IPS-18c (cell line): Measurements from ENCODE around the gene KCNH3.
A peak's percentile ranks its signal among the peaks of the same experiment; 100 is the strongest.
"Not testable (repeated sequence)": the region's sequence is repeated elsewhere in the genome, so short reads cannot be mapped to it uniquely, and the experiment has no call there.

Experiments
- H3K4me3 ChIP-seq: 2 replicates; pipeline ENCODE4 v1.7.0; 2013; ENCODE audit warnings: low read depth, mild to moderate bottlenecking, low read length, moderate library complexity; ENCODE audit not compliant: insufficient read depth
- H3K9me3 ChIP-seq: one replicate; pipeline ENCODE4 v1.6.1; 2013; ENCODE audit warnings: mild to moderate bottlenecking, low read length, moderate library complexity; ENCODE audit not compliant: control insufficient read depth, insufficient read depth

Gene KCNH3, protein sequence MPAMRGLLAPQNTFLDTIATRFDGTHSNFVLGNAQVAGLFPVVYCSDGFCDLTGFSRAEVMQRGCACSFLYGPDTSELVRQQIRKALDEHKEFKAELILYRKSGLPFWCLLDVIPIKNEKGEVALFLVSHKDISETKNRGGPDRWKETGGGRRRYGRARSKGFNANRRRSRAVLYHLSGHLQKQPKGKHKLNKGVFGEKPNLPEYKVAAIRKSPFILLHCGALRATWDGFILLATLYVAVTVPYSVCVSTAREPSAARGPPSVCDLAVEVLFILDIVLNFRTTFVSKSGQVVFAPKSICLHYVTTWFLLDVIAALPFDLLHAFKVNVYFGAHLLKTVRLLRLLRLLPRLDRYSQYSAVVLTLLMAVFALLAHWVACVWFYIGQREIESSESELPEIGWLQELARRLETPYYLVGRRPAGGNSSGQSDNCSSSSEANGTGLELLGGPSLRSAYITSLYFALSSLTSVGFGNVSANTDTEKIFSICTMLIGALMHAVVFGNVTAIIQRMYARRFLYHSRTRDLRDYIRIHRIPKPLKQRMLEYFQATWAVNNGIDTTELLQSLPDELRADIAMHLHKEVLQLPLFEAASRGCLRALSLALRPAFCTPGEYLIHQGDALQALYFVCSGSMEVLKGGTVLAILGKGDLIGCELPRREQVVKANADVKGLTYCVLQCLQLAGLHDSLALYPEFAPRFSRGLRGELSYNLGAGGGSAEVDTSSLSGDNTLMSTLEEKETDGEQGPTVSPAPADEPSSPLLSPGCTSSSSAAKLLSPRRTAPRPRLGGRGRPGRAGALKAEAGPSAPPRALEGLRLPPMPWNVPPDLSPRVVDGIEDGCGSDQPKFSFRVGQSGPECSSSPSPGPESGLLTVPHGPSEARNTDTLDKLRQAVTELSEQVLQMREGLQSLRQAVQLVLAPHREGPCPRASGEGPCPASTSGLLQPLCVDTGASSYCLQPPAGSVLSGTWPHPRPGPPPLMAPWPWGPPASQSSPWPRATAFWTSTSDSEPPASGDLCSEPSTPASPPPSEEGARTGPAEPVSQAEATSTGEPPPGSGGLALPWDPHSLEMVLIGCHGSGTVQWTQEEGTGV

DNA sequence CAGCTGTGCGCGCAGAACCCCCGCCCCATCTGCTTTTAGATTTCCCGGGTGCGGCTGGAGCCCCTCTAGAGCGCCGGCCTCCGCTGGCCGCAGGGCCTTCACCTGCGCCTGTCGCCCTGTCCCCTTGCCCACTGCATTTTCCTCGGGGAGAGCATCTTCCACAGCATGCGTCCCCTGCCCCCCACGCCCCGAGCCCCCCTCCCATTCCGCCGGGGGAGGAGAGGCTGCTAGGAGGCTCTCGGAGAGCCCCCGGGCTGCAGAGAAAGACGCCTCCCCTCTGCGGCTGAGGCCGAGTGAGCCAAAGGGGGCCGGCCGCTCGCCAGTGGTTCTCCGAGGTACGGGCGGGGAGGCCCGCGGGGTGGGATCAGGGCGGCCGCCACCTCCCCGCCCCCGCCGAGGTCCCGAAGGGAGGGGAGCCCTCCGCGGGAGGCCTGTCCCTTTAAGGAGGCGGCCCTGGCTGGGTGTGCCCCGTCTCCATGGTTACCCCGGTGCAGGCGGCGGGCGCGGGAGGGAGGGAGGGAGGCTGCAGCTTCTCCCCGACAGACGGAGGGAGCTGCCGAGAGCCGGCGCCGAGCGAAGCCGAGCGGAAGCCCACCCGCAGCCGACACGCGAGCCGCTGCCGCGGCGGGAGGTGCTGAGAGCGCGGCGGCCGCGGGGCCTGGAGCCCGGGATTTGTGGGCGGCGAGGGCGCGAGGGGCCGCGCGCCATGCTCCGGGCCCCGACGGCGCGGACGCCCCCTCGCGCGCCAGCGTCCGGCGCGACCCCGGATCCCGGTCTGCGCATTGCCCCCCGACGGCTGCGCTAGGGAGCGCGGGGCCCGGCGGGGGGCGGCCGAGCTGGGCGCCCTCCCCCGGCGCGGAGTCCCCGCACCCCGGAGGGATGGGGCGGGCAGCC, at the start of gene KCNH3:
Gene KCNH3 (plus strand): TSS at position 521 of the 894 bp plus-strand sequence. CDS start 387 bp downstream, outside the sequence.
- peaks cover 2% of the 10 kb centered on the region for H3K9me3 ChIP-seq
- peak within 1 kb of the TSS; percentile 49 for H3K4me3 ChIP-seq

DNA sequence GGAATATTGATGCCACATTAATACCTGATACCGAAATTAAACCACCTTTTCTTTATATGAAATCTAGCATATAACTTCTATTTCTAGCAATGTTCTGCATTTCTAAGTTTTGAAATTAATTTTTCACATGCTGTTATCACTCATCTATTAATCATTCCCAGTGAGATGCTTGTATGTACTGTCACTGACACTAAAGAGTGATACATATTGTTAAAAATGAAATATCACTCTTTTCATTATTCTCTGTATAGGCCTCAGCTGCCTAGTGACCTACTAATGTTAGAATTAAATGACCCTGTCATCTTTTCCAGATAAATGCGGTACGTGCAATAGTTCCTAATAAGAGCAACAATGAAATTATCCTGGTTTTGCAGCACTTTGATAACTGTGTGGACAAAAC, 49.7 kb upstream of the KCNH3 start:
- Histone ChIP-seq H3K9me3 (no peaks in the 10 kb centered on the region), H3K4me3 (no peak overlapping the region)

DNA sequence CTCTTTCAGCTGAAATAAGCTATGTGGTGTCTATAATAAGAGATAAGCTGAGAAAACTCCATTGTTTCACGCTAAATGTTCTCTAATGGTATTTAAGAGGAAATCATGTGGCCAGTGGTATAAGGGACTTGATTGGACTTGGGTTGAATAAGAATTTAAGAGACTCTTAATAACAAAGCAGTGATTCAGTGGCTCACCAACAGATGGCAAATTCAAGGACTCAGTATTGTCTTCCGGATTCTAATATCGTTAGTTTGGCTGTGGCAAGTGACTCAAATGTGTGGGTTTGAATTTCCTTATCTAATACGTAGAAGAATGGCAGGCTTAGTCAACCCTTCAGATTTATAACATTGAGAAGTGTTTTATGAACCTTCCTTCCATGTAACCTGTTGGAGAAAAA, 49.1 kb upstream of the KCNH3 start:
- no peak overlapping the region for H3K4me3 ChIP-seq
- H3K9me3 ChIP-seq: no peaks in the 10 kb centered on the region

DNA sequence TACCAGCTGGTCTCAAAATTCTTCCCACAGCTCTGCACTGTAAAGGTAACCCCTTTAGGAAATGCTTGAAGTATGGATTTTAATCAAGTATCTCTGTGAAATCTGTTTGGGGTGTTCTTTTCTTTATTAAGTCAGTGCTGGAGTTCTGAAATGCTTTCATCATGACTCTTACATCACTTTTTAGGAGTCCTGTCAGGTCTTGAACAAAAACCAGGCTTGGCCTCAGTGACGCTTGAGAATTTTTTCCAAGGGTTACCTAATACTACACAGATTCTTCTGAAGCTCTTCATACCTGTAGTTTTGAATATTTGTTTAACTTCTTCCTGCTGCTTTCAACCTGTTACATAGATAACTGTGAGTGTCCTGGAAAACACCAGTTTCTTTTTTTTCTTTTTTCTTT, 47.0 kb upstream of the KCNH3 start:
- no peak overlapping the region for H3K4me3 ChIP-seq
- H3K9me3 ChIP-seq: no peaks in the 10 kb centered on the region

DNA sequence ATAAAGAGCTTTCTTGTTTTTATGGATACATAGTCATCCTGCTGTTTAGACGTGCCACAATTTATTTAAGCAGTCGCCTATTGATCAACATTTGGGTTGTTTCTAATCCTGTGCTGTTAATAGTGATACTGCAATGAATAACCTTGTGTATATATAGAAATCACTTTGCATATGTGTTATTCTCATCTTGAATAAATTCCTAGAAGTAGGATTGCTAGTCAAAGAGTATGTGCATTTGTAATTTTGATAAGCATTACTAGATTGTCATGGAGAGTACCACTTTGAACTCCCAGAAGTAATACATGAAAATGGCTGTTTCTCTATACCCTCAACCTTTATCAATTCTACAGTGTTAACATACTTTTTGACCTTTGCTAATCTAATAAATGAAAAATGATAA, 44.9 kb upstream of the KCNH3 start:
- no peak overlapping the region for H3K4me3 ChIP-seq
- H3K9me3 ChIP-seq: no peaks in the 10 kb centered on the region

DNA sequence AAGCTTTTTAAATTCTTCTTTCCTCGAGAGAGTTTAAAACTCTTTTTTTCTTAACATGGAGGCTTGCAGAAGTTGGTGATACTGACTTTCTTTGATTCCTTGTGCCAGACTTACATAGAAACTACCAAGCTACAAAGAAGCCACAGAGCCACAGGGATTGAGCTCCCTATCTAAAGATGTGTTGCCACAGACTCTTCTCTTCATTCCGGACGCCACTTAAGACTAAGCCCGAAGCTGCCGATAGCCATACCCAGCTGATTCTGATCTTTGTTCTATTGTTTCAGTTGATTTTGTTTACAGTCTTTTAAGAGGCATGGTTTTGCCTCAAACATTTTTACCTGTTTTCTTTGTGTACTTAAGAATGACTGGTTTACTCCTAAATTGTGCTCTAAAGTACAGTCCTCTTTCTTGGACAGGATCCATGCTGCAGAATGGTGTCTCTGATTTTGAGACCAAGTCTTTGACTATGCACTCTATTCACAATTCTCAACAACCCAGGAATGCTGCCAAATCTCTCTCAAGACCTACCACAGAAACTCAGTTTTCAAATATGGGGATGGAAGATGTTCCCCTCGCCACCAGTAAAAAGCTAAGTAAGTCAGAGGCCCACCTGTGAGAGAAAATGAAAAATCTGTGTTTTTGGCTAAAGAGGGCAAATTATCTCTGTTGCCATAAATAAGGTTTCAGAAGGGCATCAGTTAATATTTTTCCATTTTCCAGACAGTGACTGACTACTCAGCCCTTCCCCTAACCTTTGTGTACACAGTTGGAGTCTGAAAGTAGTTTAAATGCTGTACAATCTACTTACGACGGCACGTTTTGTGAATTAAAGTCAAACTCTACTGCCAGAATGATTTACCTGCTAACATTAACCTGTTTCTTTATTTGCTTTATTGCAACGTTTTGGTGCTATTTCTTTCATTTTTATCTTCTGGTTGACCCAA, 42.1 kb upstream of the KCNH3 start:
- H3K9me3 ChIP-seq: no peaks in the 10 kb centered on the region
- H3K4me3 ChIP-seq: no peak overlapping the region

DNA sequence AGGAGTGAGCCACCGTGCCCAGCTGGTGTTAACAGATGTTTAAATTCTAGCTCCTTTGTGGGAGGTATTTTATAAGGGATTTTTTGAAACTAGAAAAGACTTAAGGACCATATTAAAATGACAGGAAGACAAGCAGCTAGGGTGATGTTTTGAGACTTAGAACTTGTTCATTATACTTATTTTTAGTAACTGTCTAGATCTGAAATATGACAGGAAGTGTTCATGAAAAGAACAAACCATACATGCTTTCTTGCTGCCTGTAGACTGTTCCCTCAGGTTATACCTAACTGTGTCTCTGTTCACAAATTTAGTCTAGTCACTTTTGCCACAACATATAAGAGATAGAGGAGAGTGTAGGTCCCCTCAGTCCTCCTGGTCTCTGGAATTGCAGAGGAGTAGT, 36.9 kb upstream of the KCNH3 start:
- Histone ChIP-seq H3K4me3 (no peak overlapping the region), H3K9me3 (no peaks in the 10 kb centered on the region)

DNA sequence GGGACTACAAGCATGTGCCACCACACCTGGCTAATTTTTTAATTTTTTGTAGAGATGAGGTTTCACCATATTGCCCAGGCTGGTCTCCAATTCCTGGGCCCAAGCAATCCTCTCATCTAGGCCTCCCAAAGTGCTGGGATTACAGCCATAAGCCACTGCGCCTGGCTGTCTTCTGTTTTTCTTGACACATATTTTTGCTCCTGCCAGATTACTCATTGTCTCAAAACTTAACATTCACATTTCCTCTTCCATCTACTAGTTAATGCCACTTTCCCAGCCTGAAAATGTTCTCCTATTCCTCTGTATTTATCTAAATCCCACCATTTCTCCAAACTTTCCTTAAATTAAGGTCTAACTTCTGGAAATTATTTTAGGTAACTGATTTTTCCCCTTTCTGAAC, 36.2 kb upstream of the KCNH3 start:
- Histone ChIP-seq H3K4me3 (no peak overlapping the region), H3K9me3 (no peaks in the 10 kb centered on the region)

DNA sequence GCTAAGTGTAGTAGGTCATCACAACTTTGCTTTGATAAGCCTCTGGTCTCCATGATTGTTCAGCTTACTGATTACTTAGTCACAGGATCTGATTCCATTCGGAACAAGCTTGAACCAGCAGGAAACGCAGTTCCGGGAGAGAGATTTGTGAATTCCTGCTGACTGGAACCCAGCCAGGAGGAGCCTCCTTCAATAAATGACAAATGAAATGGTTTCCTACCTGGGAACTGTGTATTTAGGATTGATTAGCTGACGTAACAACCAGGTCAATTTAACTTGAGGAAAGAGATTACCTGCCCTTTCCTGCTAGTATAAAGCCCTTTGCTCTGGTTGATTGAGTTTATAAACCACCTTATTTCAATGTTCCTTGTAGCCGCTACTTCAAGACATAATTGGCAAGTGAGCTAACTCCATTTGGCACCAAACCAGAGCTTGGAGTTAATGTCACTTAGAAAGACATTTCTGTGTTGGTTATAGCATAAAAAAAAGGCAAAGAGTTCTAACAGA, 35.1 kb upstream of the KCNH3 start:
- no peaks in the 10 kb centered on the region for H3K9me3 ChIP-seq
- H3K4me3 ChIP-seq: no peak overlapping the region

DNA sequence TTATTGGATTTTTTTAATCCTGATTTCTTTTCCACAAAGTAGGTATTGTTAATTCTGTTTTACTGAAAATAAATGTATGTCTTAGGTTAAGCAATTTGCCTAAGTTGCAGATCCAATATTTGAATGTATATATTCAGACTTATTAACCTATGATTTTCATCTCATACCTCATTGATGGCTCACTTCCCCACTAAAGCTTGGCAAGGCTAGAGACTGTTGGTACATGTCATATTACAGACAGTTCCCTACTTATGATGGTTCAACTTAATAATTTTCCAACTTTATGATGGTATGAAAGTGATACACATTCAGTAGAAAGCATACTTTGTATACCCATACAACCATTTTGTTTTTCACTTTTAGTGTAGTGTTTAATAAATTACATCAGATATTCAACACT, 33.2 kb upstream of the KCNH3 start:
- no peak overlapping the region for H3K4me3 ChIP-seq
- H3K9me3 ChIP-seq: no peaks in the 10 kb centered on the region

DNA sequence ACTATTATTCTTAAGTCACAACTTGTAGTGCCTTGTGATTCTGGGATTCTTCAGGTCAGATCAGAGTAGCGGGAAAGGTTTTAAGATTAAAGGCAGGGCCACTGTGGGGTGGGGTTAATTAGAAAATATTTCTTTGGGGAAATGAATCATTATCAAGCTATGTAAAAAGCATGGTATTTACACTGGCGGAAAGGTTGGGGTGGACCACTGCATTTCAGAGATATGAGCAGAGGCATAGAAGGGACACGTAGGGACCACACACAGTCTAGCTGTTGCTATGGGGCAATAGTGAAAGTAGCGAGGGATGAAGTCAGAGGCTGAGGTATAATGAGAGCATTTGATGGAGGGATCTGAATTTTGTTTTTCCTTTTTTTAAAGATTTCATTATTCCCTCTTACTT, 31.7 kb upstream of the KCNH3 start:
- no peak overlapping the region for H3K4me3 ChIP-seq

DNA sequence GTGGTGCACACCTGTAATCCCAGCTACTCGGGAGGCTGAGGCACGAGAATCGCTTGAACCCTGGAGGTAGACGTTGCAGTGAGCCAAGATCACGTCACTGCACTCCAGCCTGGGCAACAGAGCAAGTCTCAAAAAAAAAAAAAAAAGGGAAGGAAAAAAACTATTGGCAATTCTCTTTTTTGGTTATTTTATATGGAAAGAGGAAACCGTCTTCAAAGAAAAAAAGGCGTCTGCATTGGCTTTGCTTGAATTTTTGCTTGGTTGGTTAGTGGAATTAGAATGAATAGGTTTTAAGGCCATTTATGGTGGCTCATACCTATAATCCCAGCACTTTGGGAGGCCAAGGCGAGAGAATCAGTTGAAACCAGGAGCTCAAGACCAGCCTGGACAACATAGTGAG, 29.1 kb upstream of the KCNH3 start:
- not testable (repeated sequence) for H3K9me3 ChIP-seq, H3K4me3 ChIP-seq

More for the DNA sequence above, 31.7 kb upstream of the KCNH3 start:
- no peaks in the 10 kb centered on the region for H3K9me3 ChIP-seq

DNA sequence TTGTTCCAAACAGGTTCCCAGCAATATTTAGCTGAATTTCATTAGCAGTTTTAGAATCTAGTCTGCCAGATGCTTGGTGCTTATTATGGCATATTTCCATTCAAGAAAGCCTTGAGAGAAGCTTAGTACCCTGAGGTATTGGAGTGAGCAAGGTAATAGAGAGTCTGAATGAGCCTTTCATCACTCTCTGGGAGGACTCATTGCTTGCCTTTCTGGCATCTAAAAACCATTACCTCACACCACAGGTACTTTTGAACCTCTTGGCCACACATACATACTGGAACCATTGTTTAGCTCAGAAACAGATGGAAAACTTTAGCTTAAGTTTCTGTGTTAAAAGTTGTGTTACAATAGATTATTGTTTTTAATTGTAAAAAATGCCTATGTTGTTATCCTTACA, 27.4 kb upstream of the KCNH3 start:
- no peak overlapping the region for H3K4me3 ChIP-seq

DNA sequence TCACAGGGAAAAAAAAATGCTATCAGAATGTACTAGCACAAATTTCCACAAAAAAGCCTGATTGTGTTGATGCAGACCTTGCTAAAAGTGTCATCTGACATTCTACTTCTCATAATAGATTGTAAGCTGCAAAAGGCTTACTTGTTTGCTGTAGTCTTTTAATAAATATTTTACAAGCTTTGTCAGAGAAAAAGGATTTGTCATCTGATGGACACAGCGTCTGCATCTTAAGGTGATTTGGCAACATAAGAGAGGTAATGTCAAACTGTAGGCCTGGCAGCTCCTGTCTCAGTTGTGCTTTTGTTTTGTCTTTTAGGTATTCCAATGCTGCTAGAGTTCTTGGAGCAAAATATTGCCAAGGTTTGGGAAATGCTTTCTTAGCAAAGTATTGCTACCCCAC, 26.3 kb upstream of the KCNH3 start:
- Histone ChIP-seq H3K4me3 (no peak overlapping the region), H3K9me3 (no peaks in the 10 kb centered on the region)

More for the DNA sequence above, 27.4 kb upstream of the KCNH3 start:
- no peaks in the 10 kb centered on the region for H3K9me3 ChIP-seq

DNA sequence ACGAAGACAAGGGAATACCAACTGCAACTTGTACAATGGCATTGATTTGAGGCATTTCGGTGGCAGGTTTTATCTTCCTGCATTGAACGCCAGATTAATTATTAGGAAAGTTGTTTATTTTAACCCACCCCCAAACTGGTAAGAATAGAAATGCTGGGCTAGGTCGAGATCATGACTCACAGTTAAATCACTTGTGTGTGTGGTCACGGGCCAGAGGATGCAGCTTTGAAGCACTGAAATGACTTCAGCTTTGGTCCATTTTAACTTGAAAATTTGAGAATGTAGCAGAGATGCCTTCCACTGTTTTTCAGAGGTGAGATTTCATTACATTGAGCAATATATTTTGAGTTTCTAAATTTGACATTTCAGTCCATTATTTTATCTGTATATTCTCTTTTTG, 23.6 kb upstream of the KCNH3 start:
- no peaks in the 10 kb centered on the region for H3K9me3 ChIP-seq
- H3K4me3 ChIP-seq: no peak overlapping the region
